BE2C (cell line): ENCODE results near the gene MFSD2A. TPM values are rescaled to one million over a fixed set of nuclear protein-coding genes. Genes with fewer than 3 reads are reported as not detected.
"Not testable (repeated sequence)": the region's sequence is repeated elsewhere in the genome, so short reads cannot be mapped to it uniquely, and the experiment has no call there.

Source experiments
- DNase-seq: peaks from one replicate; pipeline ENCODE4 v3.0.0-alpha.2; 2020
- H3K27me3 ChIP-seq: fragments of 250-450 bp; sonication (Bioruptor Pico); 2 replicates; pipeline ENCODE4 v1.5.1; 2020; ENCODE audit warnings: mild to moderate bottlenecking
- H3K36me3 ChIP-seq: fragments of 250-450 bp; sonication (Bioruptor Pico); 2 replicates; pipeline ENCODE4 v1.5.1; 2020; ENCODE audit warnings: mild to moderate bottlenecking
- H3K4me1 ChIP-seq: fragments of 250-450 bp; sonication (Bioruptor Pico); 2 replicates; pipeline ENCODE4 v1.5.1; 2020
- H3K4me3 ChIP-seq: 2 replicates; pipeline ENCODE4 v1.5.1; 2011; ENCODE audit warnings: low read depth, low read length
- H3K9me3 ChIP-seq: fragments of 250-450 bp; sonication (Bioruptor Pico); 2 replicates; pipeline ENCODE4 v1.5.1; 2020
- polyA plus RNA-seq: library from polyadenylated mRNA; unstranded; fragments of >200 nt; gene quantifications from one replicate; pipeline ENCODE4 v1.2.1, GENCODE V29; 2012; ENCODE audit warnings: low read depth, missing spikeins; ENCODE audit not compliant: insufficient read length, insufficient read depth
- TF ChIP-seq, protein P1 (sequence below): IDR thresholded peaks from 2 replicates; pipeline ENCODE4 v1.5.1; 2012; ENCODE audit warnings: mild to moderate bottlenecking, low read depth, low read length

MFSD2A gene
- polyA plus RNA-seq: 3.7 TPM

DNA sequence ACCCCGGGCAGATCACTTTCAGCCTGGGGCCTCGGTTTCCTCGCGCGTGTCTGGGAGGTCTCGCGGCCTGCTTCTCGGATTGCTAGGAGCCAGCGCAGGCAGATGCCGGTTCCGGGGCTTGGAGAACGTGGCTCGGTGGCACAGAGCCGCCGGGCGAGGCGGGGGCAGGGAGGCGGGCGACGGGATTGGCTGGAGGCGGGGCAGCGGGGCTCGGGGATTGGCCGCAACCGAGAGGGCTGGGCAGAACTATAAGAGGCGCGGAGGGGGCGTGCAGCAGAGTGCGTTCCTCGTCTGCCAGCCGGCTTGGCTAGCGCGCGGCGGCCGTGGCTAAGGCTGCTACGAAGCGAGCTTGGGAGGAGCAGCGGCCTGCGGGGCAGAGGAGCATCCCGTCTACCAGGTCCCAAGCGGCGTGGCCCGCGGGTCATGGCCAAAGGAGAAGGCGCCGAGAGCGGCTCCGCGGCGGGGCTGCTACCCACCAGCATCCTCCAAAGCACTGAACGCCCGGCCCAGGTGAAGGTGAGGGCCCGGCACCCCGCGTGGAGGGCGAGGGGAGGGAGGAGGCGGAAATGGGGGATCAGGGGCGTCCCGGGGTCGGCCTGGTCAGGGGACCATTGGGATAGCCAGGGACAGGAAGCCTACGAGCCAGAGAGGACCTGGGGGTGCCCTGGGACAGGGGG lies at the start of gene MFSD2A:
MFSD2A (plus strand) TSS at position 276 of the 677 bp plus-strand sequence; CDS start at position 424, 148 bp downstream.
- Histone ChIP-seq H3K4me1 (no peaks in the 10 kb centered on the region), H3K9me3 (no peaks in the 10 kb centered on the region), H3K4me3 (peak within 1 kb of the TSS; percentile 63), H3K36me3 (no peaks in the 10 kb centered on the region), H3K27me3 (no peaks in the 10 kb centered on the region)
- peak; percentile 92 for DNase-seq
- TF ChIP-seq, protein P1, sequence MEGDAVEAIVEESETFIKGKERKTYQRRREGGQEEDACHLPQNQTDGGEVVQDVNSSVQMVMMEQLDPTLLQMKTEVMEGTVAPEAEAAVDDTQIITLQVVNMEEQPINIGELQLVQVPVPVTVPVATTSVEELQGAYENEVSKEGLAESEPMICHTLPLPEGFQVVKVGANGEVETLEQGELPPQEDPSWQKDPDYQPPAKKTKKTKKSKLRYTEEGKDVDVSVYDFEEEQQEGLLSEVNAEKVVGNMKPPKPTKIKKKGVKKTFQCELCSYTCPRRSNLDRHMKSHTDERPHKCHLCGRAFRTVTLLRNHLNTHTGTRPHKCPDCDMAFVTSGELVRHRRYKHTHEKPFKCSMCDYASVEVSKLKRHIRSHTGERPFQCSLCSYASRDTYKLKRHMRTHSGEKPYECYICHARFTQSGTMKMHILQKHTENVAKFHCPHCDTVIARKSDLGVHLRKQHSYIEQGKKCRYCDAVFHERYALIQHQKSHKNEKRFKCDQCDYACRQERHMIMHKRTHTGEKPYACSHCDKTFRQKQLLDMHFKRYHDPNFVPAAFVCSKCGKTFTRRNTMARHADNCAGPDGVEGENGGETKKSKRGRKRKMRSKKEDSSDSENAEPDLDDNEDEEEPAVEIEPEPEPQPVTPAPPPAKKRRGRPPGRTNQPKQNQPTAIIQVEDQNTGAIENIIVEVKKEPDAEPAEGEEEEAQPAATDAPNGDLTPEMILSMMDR: no peak

DNA sequence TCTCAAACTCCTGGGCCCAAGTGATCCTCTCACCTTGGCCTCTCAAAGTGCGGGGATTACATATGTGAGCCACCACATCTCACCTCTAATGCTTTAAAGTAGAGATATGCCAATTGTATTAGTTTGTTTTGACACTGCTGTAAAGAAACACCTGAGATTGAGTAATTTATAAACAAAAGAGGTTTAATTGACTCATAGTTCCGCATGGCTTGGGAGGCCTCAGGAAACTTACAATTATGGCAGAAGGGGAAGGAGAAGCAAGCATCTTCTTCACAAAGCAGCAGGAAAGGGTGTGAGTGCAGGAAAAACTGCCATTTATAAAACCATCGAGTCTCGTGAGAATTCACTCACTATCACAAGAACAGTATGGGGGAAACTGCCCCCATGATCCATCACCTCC lies 49.8 kb upstream of the MFSD2A start:
- Histone ChIP-seq H3K27me3 (peaks cover 8% of the 10 kb centered on the region), H3K36me3 (no peaks in the 10 kb centered on the region), H3K4me1 (no peaks in the 10 kb centered on the region), H3K9me3 (no peaks in the 10 kb centered on the region), H3K4me3 (no peak overlapping the region)
- no peak for DNase-seq
- TF ChIP-seq, protein P1: no peak

DNA sequence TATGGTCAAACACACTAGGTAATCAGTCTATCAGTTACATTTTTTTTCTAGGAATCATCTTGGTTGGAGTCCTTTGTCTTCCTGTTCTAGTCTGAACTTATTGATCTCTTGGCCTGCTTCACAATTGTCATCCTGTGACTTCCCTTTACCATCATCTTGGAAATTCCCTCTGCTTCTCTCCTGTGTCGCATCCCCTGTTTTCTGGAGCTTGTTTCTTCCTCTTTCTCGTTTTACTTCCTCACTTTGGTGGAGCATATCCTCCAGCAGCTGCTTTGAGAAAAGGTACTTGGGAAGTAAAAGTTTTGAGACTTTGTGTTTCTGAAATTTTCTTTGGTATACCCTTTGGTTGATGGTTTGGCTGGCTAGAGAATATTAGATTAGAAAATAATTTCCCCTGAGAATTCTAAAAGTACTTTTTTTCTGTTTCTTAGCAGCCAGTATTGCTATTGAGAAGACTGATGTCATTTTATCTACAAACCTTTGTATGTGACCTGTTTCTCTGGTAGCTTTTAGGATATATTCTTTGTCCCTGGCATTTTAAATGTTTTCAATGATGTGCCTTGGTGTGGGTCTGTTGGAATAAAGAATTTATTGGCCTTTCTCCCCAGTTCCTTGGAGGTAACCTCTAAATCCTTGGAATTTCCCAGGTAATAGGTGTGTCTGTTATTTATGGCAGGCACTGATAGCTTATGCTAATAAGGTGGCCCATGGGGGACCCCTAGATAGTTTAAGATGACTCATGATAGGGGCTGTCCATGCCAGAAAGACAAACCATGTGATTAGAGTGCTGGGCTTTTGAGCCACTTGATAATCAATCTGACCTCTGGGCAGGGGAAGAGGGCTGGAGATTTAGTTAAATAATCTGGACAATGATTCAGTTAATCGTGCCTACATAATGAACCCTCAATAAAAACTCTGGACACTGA lies 47.2 kb upstream of the MFSD2A start:
- DNase-seq: no peak
- no peaks in the 10 kb centered on the region for H3K36me3 ChIP-seq
- no peaks in the 10 kb centered on the region for H3K9me3 ChIP-seq
- no peak overlapping the region for H3K4me3 ChIP-seq
- TF ChIP-seq, protein P1: no peak
- H3K27me3 ChIP-seq: 0 out of 2 replicates have a peak, but pooled peaks cover 2% of the 10 kb centered on the region
- no peaks in the 10 kb centered on the region for H3K4me1 ChIP-seq

DNA sequence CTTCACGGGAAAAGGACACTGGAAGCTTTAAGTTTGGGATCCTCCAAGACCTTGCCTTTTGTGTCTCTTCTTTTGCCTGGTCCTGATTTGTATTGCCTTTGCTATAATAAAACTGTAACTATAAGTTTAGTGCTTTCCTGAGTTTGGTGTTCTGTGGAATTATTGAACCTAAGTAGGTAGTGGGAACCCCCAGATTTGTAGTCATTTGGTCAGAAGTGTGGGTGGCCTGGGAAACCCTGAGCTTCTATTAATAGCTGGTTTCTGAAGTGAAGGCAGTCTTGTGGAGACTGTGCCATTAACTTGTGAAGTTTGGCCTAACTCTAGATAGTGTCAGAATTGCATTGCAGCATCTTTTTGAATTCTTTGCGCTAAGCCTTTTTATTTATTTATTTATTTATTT lies 46.4 kb upstream of the MFSD2A start:
- H3K9me3 ChIP-seq: no peaks in the 10 kb centered on the region
- TF ChIP-seq, protein P1: no peak
- no peaks in the 10 kb centered on the region for H3K36me3 ChIP-seq
- no peaks in the 10 kb centered on the region for H3K27me3 ChIP-seq
- no peak overlapping the region for H3K4me3 ChIP-seq
- no peaks in the 10 kb centered on the region for H3K4me1 ChIP-seq
- no peak for DNase-seq

DNA sequence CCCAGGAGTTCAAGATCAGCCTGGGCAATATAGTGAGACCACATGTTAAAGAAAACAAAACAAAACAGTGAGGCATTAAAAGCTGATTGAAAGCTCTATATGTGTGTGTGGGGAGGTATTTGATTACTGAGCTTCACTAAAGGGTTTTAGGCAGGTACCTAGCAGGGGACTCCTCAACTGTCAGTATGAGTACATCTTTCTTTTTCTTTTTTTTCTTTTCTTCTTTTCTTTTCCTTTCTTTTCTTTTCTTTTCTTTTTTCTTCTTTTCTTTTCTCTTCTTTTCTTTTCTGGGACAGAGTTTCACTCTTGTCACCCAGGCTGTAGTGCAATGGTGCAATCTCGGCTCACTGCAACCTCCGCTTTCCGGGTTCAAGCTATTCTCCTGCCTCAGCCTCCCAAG lies 44.7 kb upstream of the MFSD2A start:
- Histone ChIP-seq H3K36me3 (no peaks in the 10 kb centered on the region), H3K4me1 (no peaks in the 10 kb centered on the region), H3K27me3 (no peaks in the 10 kb centered on the region), H3K4me3 (no peak overlapping the region), H3K9me3 (no peaks in the 10 kb centered on the region)
- DNase-seq: no peak
- TF ChIP-seq, protein P1: no peak

DNA sequence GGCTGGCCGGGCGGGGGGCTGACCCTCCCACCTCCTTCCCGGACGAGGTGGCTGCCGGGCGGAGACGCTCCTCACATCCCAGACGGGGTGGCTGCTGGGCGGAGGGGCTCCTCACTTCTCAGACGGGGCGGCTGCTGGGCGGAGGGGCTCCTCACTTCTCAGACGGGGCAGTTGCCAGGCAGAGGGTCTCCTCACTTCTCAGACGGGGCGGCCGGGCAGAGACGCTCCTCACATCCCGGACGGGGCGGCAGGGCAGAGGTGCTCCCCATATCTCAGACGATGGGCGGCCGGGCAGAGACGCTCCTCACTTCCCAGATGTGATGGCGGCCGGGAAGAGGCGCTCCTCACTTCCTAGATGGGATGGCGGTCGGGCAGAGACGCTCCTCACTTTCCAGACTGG lies 41.8 kb upstream of the MFSD2A start:
- H3K9me3 ChIP-seq, H3K4me1 ChIP-seq, H3K4me3 ChIP-seq, H3K27me3 ChIP-seq, DNase-seq, H3K36me3 ChIP-seq: not testable (repeated sequence)
